ENCODE measurements around the gene ULK3. TPM values are rescaled to one million over a fixed set of nuclear protein-coding genes. Genes with fewer than 3 reads are reported as not detected.

ULK3 gene
- total and polyA plus RNA-seq, 2 donors (not counting 3 experiments of a cell fraction or from before 2014, with no cell fraction given) = 36.0 to 48.6 TPM

DNA sequence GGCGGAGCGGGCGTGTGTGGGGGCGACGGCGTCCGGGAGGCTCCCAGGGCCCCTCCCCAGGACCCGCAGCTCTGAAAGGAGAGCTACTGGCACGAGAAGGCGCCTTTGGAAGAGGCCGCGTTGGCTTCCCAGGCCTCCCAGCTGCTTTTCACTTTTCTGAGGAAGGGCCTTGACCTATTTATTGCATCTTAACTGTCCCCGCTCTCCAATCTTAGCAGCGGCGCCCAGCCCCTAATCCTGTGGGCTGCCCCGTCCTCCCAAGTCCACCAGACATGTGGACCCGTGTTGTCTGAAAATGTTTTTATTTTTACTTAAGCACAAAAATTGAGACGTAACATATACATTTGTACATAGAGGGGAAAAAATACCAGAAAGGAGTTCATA lies 481 bp upstream of the ULK3 start:
- FAIRE-seq = no peak
- ChIA-PET POLR2A (no interaction called here), CTCF (interaction anchor here (0.9 to 5.3 kb wide), 8 partner anchors 21 to 107 kb away, joined by 3 to 37 read pairs (median 6); no protein-coding TSS in a partner anchor)
- intact Hi-C loops (cut with micrococcal nuclease) = loop anchor here (1.0 to 5.0 kb wide), 5 partner anchors 30 to 107 kb away; partner anchors contain the start of genes COX5A and SCAMP2
- Histone ChIP-seq H4K20me1 (replicated peaks; ENCODE audit: control insufficient read depth, extremely low read depth, insufficient read depth, low read length) (no peaks in the 10 kb centered on the region), H3K27ac (ENCODE audit: insufficient read depth, low read depth, low read length) (peak overlapping the region; percentile 60), H3K27me3 (ENCODE audit: control insufficient read depth in 2 of 2, insufficient read depth in 2 of 2, low read length in 2 of 2) (no peaks in the 10 kb centered on the region), H3K9me1 (replicated peaks; ENCODE audit: control insufficient read depth, extremely low read depth, insufficient read depth, low read length) (no peaks in the 10 kb centered on the region), H3K36me3 (ENCODE audit: control insufficient read depth in 2 of 2, extremely low read depth in 1 of 2, insufficient read depth in 2 of 2, low read length in 2 of 2) (peaks cover 0 to 20% of the 10 kb centered on the region in 2 experiments), H3K9me3 (replicated peaks; ENCODE audit: control insufficient read depth, insufficient read depth, low read length) (no peaks in the 10 kb centered on the region), H3K9ac (replicated peaks; ENCODE audit: extremely low read depth, insufficient read depth, low read length) (peak overlapping the region; percentile 59), H3K4me3 (replicated peaks in 1 of 3; ENCODE audit: insufficient read depth in 1 of 3, low read depth in 1 of 3, low read length in 3 of 3) (peak overlapping the region in 2 of 3 experiments; percentile 12 to 71), H3K4me2 (ENCODE audit: insufficient read depth, low read length) (peak overlapping the region; percentile 57), H3K4me1 (ENCODE audit: control insufficient read depth, extremely low read depth, insufficient read depth, low read length) (peaks cover 11% of the 10 kb centered on the region), H3K79me2 (ENCODE audit: control insufficient read depth, insufficient read depth, low read length) (peaks cover 2% of the 10 kb centered on the region), H2AFZ (ENCODE audit: low read depth, low read length) (peak overlapping the region; percentile 1)
- dilution Hi-C loops (cut with MboI; ENCODE audit: extremely low pct_ligation_motif_present, low sequenced_read_pairs) = no loop called here
- TSS peak; percentile 97 for BruUV-seq (replicated peaks)
- TF ChIP-seq MYC (IDR thresholded peaks at IDR 0.05; ENCODE audit: low read depth, low read length) (no peak), FOS (IDR thresholded peaks at IDR 0.05; ENCODE audit: borderline replicate concordance, insufficient read depth, low read length) (no peak), POLR2A (IDR thresholded peaks at IDR 0.05; ENCODE audit: low read depth, low read length) (no peak)
- TF ChIP-seq, protein P1, sequence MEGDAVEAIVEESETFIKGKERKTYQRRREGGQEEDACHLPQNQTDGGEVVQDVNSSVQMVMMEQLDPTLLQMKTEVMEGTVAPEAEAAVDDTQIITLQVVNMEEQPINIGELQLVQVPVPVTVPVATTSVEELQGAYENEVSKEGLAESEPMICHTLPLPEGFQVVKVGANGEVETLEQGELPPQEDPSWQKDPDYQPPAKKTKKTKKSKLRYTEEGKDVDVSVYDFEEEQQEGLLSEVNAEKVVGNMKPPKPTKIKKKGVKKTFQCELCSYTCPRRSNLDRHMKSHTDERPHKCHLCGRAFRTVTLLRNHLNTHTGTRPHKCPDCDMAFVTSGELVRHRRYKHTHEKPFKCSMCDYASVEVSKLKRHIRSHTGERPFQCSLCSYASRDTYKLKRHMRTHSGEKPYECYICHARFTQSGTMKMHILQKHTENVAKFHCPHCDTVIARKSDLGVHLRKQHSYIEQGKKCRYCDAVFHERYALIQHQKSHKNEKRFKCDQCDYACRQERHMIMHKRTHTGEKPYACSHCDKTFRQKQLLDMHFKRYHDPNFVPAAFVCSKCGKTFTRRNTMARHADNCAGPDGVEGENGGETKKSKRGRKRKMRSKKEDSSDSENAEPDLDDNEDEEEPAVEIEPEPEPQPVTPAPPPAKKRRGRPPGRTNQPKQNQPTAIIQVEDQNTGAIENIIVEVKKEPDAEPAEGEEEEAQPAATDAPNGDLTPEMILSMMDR (IDR thresholded peaks at IDR 0.05; ENCODE audit: extremely low read depth in 1 of 2, insufficient read depth in 1 of 2, low read depth in 1 of 2, low read length in 2 of 2) = no peak
- TF ChIP-seq, protein P2, sequence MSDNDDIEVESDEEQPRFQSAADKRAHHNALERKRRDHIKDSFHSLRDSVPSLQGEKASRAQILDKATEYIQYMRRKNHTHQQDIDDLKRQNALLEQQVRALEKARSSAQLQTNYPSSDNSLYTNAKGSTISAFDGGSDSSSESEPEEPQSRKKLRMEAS (IDR thresholded peaks at IDR 0.05; ENCODE audit: insufficient read depth, insufficient read length) = no peak
- no peak for DNase-seq (ENCODE audit: low read depth, low spot score)

All from endothelial cell of umbilical vein (primary cell).